ENCODE data around the gene MTCL1. TPM values are rescaled to one million over a fixed set of nuclear protein-coding genes. Genes with fewer than 3 reads are reported as not detected.

The MTCL1 gene
- total and polyA plus RNA-seq, 2 of the 8 experiments (the other 6 are each of a cell fraction or from before 2014, with no cell fraction given): 16.6 to 60.8 TPM

GRCh38 chr18:8822643-8823042 lies 117.3 kb downstream of the MTCL1 start:
- Histone ChIP-seq H2BK15ac (ENCODE audit: low read length) (no peak overlapping the region), H4K5ac (ENCODE audit: insufficient read length, low read depth, low read length) (no peak overlapping the region), H2BK12ac (ENCODE audit: low read depth, low read length) (no peak overlapping the region), H3K4me3 (ENCODE audit: extremely low read depth in 1 of 4, insufficient read depth in 2 of 4, low read depth in 3 of 4, low read length in 4 of 4) (no peak overlapping the region), H4K8ac (ENCODE audit: extremely low read depth, insufficient read depth, low read length) (no peak overlapping the region), H3K27me3 (replicated peaks in 1 of 4; ENCODE audit: control insufficient read depth in 3 of 4, extremely low read depth in 1 of 4, insufficient read depth in 3 of 4, low read length in 3 of 4) (no peaks in the 10 kb centered on the region), H4K20me1 (replicated peaks in 1 of 2; ENCODE audit: control insufficient read depth in 1 of 2, insufficient read depth in 2 of 2, low read length in 2 of 2) (peaks cover 0 to 3% of the 10 kb centered on the region in 2 experiments), H2BK20ac (ENCODE audit: low read length) (no peak overlapping the region), H2AK5ac (ENCODE audit: low read depth, low read length) (no peak overlapping the region), H2AFZ (ENCODE audit: low read length) (no peak overlapping the region), H3K23me2 (ENCODE audit: low read depth, low read length) (no peaks in the 10 kb centered on the region), H3K23ac (ENCODE audit: insufficient read length) (no peak overlapping the region), H3K36me3 (ENCODE audit: control insufficient read depth in 2 of 4, insufficient read depth in 4 of 4, low read length in 3 of 4) (peaks cover 16 to 46% (median 29%) of the 10 kb centered on the region in 4 experiments), H3K4ac (replicated peaks; ENCODE audit: insufficient read length, low read depth, low read length) (no peak overlapping the region), H3K9ac (replicated peaks in 1 of 4; ENCODE audit: extremely low read depth in 1 of 4, low read depth in 3 of 4, low read length in 3 of 4) (no peak overlapping the region), H2BK120ac (replicated peaks; ENCODE audit: low read depth, low read length) (no peak overlapping the region), H3K14ac (ENCODE audit: insufficient read length) (no peak overlapping the region), H3K79me2 (ENCODE audit: control insufficient read depth in 1 of 2, insufficient read depth in 2 of 2, low read length in 2 of 2) (no peaks in the 10 kb centered on the region), H3K79me1 (ENCODE audit: low read depth, low read length) (no peaks in the 10 kb centered on the region), H3K9me3 (ENCODE audit: insufficient read depth in 2 of 2, low read depth in 1 of 2, low read length in 1 of 2) (no peaks in the 10 kb centered on the region), H4K91ac (replicated peaks; ENCODE audit: insufficient read length, low read length) (no peak overlapping the region), H3K27ac (ENCODE audit: low read depth, low read length) (no peak overlapping the region), H3K4me1 (replicated peaks in 1 of 4; ENCODE audit: control insufficient read depth in 3 of 4, insufficient read depth in 4 of 4, low read length in 3 of 4) (no peaks in the 10 kb centered on the region; a peak in 1 of 7 replicates), H3K18ac (ENCODE audit: extremely low read depth, low read length) (no peak overlapping the region), H3K56ac (replicated peaks; ENCODE audit: insufficient read length, low read depth, low read length) (no peak overlapping the region), H2BK5ac (ENCODE audit: low read depth, low read length) (no peak overlapping the region), H3K4me2 (ENCODE audit: insufficient read depth in 1 of 2, low read depth in 2 of 2, low read length in 2 of 2) (no peak overlapping the region)
- no peak for FAIRE-seq
- ChIA-PET POLR2A (ENCODE audit: partially characterized antibody) (no interaction called here), CTCF (ENCODE audit: partially characterized antibody) (interaction anchor here (1.0 to 1.6 kb wide), 2 partner anchors 160 to 165 kb away, joined by 3 to 4 read pairs; no protein-coding TSS in a partner anchor)
- no peak for DNase-seq (ENCODE audit: low read depth in 1 of 2, low spot score in 2 of 2)
- 90% methylated on average over 10 of the region's 10 CpGs; no CpG with 5 or more reads in 1 of the 2 experiments for WGBS, 2 experiments (ENCODE audit: extremely low coverage in 1 of 2, insufficient coverage in 1 of 2, insufficient read length in 1 of 2, insufficient replicate concordance in 2 of 2, low coverage in 1 of 2, low lambda C conversion rate in 2 of 2, missing lambda C conversion rate in 1 of 2)
- TF ChIP-seq KDM1A (IDR thresholded peaks at IDR 0.05; ENCODE audit: borderline replicate concordance, low read length) (no peak), SIN3A (conservative IDR thresholded peaks at IDR 0.05 in 1 of 2, IDR thresholded peaks at IDR 0.05 in 1 of 2; ENCODE audit: low read depth in 1 of 2, low read length in 2 of 2) (no peak), SP2 (IDR thresholded peaks at IDR 0.05; ENCODE audit: low read length) (no peak)
